Lower leg skin (tissue), 3 donors: ENCODE data around the gene RB1.

Experiments
- CTCF ChIP-seq, 3 donors: fragments of 450-650 bp; IDR thresholded peaks; one replicate each; pipeline ENCODE4 v1.5.1; 2016; ENCODE audit warnings: antibody characterized with exemption in 3 of 3, mild to moderate bottlenecking in 3 of 3, moderate library complexity in 2 of 3
- POLR2A ChIP-seq, 2 donors: fragments of 450-650 bp; IDR thresholded peaks; one replicate each; pipeline ENCODE4 v1.6.1; 2016 to 2017; ENCODE audit warnings: antibody characterized with exemption in 2 of 2, mild to moderate bottlenecking in 1 of 2, moderate library complexity in 1 of 2

GRCh38 chr13:48403913-48404312, 100.4 kb downstream of the RB1 start:
- TF ChIP-seq CTCF (IDR thresholded peaks at IDR 0.05), result no peak
- no peak for TF ChIP-seq POLR2A (IDR thresholded peaks at IDR 0.05)
